T-helper 17 cell (primary cell): ENCODE results near the gene PHLDB2. TPM values are rescaled to one million over a fixed set of nuclear protein-coding genes. Genes with fewer than 3 reads are reported as not detected.
A peak's percentile ranks its signal among the peaks of the same experiment; 100 is the strongest.

Source experiments
- ATAC-seq: fragments of 150-1000 bp; cut with Tn5 transposase; 2 replicates; pipeline ENCODE4 v1.10.0; 2021; ENCODE audit warnings: mild to moderate bottlenecking, moderate library complexity
- DNase-seq, 3 donors: peaks; one replicate each; pipeline versions ENCODE4 v3.0.0 to v3.0.0-alpha.2; 2020 to 2021
- H3K9me3 ChIP-seq: one replicate; pipeline ENCODE4 v1.7.0; 2013; ENCODE audit warnings: low read length, mild to moderate bottlenecking; ENCODE audit not compliant: control insufficient read depth, poor library complexity, severe bottlenecking
- H3K27ac Mint-ChIP-seq: one replicate; pipeline ENCODE4 v1.8.0; 2022; ENCODE audit warnings: mild to moderate bottlenecking, moderate library complexity, mixed read lengths
- H3K27me3 Mint-ChIP-seq: one replicate; pipeline ENCODE4 v1.8.0; 2022; ENCODE audit warnings: mixed read lengths
- H3K36me3 Mint-ChIP-seq: one replicate; pipeline ENCODE4 v1.8.0; 2022; ENCODE audit warnings: low read depth, mixed read lengths
- H3K4me1 Mint-ChIP-seq: one replicate; pipeline ENCODE4 v1.8.0; 2022; ENCODE audit warnings: mild to moderate bottlenecking, mixed read lengths
- H3K4me3 Mint-ChIP-seq: one replicate; pipeline ENCODE4 v1.8.0; 2022; ENCODE audit warnings: mild to moderate bottlenecking, moderate library complexity, mixed read lengths
- total RNA-seq, 4 donors: library from RNA in 2 of 4; stranded (reverse) in 2 of 4; gene quantifications; one replicate each; pipeline ENCODE4 v1.2.3 and lab custom pipeline; 2022 to 2026

The PHLDB2 gene
- total RNA-seq, 2 donors from 2014 or later: 24.4 to 28.0 TPM

- H3K4me1 Mint-ChIP-seq: peaks cover 3% of the 10 kb centered on the region
- no peaks in the 10 kb centered on the region for H3K9me3 ChIP-seq
- no peaks in the 10 kb centered on the region for H3K27me3 Mint-ChIP-seq
- no peak overlapping the region for H3K4me3 Mint-ChIP-seq
- no peak for DNase-seq
- no peak overlapping the region for H3K27ac Mint-ChIP-seq
- no peak for ATAC-seq
- no peaks in the 10 kb centered on the region for H3K36me3 Mint-ChIP-seq
These were observed 45.5 kb downstream of the PHLDB2 start for GRCh38 chr3:111904376-111905241.

GRCh38 chr3:111906656-111907055 is 47.6 kb downstream of the PHLDB2 start:
- Mint-ChIP-seq H3K4me3 (no peak overlapping the region), H3K27ac (no peak overlapping the region), H3K27me3 (no peaks in the 10 kb centered on the region), H3K4me1 (peaks cover 5% of the 10 kb centered on the region), H3K36me3 (no peaks in the 10 kb centered on the region)
- no peak for ATAC-seq
- no peaks in the 10 kb centered on the region for H3K9me3 ChIP-seq
- no peak for DNase-seq

GRCh38 chr3:111907151-111907550 is 48.1 kb downstream of the PHLDB2 start:
- no peaks in the 10 kb centered on the region for H3K9me3 ChIP-seq
- Mint-ChIP-seq H3K27ac (no peak overlapping the region), H3K4me1 (peaks cover 5% of the 10 kb centered on the region), H3K36me3 (no peaks in the 10 kb centered on the region), H3K4me3 (no peak overlapping the region), H3K27me3 (no peaks in the 10 kb centered on the region)
- no peak for ATAC-seq
- no peak for DNase-seq

GRCh38 chr3:111910806-111911205 is 51.7 kb downstream of the PHLDB2 start:
- H3K4me1 Mint-ChIP-seq: peaks cover 5% of the 10 kb centered on the region
- H3K27me3 Mint-ChIP-seq: no peaks in the 10 kb centered on the region
- ATAC-seq (no peak), DNase-seq (no peak)
- H3K36me3 Mint-ChIP-seq: peaks cover under 1% of the 10 kb centered on the region
- H3K4me3 Mint-ChIP-seq: no peak overlapping the region
- H3K27ac Mint-ChIP-seq: no peak overlapping the region
- no peaks in the 10 kb centered on the region for H3K9me3 ChIP-seq

- Mint-ChIP-seq H3K4me3 (peak overlapping the region; percentile 47), H3K4me1 (peaks cover 5% of the 10 kb centered on the region), H3K27ac (peak overlapping the region; percentile 67), H3K27me3 (no peaks in the 10 kb centered on the region), H3K36me3 (peaks cover 3% of the 10 kb centered on the region)
- ATAC-seq (no peak), DNase-seq (no peak)
- no peaks in the 10 kb centered on the region for H3K9me3 ChIP-seq
These were observed 52.4 kb downstream of the PHLDB2 start for GRCh38 chr3:111911446-111911845.

GRCh38 chr3:111913163-111913763 is 54.2 kb downstream of the PHLDB2 start:
- Mint-ChIP-seq H3K4me1 (peaks cover 5% of the 10 kb centered on the region), H3K27ac (no peak overlapping the region), H3K27me3 (no peaks in the 10 kb centered on the region), H3K36me3 (peaks cover 3% of the 10 kb centered on the region), H3K4me3 (no peak overlapping the region)
- H3K9me3 ChIP-seq: no peaks in the 10 kb centered on the region
- DNase-seq (no peak), ATAC-seq (no peak)

- H3K36me3 Mint-ChIP-seq: peaks cover 5% of the 10 kb centered on the region
- no peak overlapping the region for H3K4me3 Mint-ChIP-seq
- ATAC-seq: no peak
- no peaks in the 10 kb centered on the region for H3K9me3 ChIP-seq
- peaks cover 3% of the 10 kb centered on the region for H3K4me1 Mint-ChIP-seq
- no peak for DNase-seq
- no peaks in the 10 kb centered on the region for H3K27me3 Mint-ChIP-seq
- H3K27ac Mint-ChIP-seq: no peak overlapping the region
These were observed 56.8 kb downstream of the PHLDB2 start for GRCh38 chr3:111915905-111916304.

GRCh38 chr3:111917300-111917699 is 58.2 kb downstream of the PHLDB2 start:
- no peak for ATAC-seq
- Mint-ChIP-seq H3K36me3 (peaks cover 6% of the 10 kb centered on the region), H3K4me3 (no peak overlapping the region), H3K27ac (no peak overlapping the region), H3K4me1 (no peaks in the 10 kb centered on the region), H3K27me3 (no peaks in the 10 kb centered on the region)
- no peaks in the 10 kb centered on the region for H3K9me3 ChIP-seq
- DNase-seq: no peak

GRCh38 chr3:111919370-111920065 is 60.5 kb downstream of the PHLDB2 start:
- Mint-ChIP-seq H3K36me3 (peaks cover 13% of the 10 kb centered on the region), H3K27me3 (no peaks in the 10 kb centered on the region), H3K27ac (no peak overlapping the region), H3K4me1 (no peaks in the 10 kb centered on the region), H3K4me3 (no peak overlapping the region)
- no peaks in the 10 kb centered on the region for H3K9me3 ChIP-seq
- DNase-seq: no peak
- no peak for ATAC-seq

- H3K4me1 Mint-ChIP-seq: no peaks in the 10 kb centered on the region
- peaks cover 9% of the 10 kb centered on the region for H3K36me3 Mint-ChIP-seq
- ATAC-seq (no peak), DNase-seq (no peak)
- H3K27me3 Mint-ChIP-seq: no peaks in the 10 kb centered on the region
- no peak overlapping the region for H3K4me3 Mint-ChIP-seq
- H3K27ac Mint-ChIP-seq: no peak overlapping the region
- no peaks in the 10 kb centered on the region for H3K9me3 ChIP-seq
These were observed 62.1 kb downstream of the PHLDB2 start for GRCh38 chr3:111921181-111921580.

GRCh38 chr3:111923095-111923771 is 64.2 kb downstream of the PHLDB2 start:
- DNase-seq (no peak), ATAC-seq (no peak)
- no peaks in the 10 kb centered on the region for H3K9me3 ChIP-seq
- Mint-ChIP-seq H3K4me1 (no peaks in the 10 kb centered on the region), H3K36me3 (peaks cover 9% of the 10 kb centered on the region), H3K27me3 (no peaks in the 10 kb centered on the region), H3K4me3 (no peak overlapping the region), H3K27ac (no peak overlapping the region)

GRCh38 chr3:111923806-111924205 is 64.7 kb downstream of the PHLDB2 start:
- no peaks in the 10 kb centered on the region for H3K4me1 Mint-ChIP-seq
- no peak overlapping the region for H3K27ac Mint-ChIP-seq
- H3K4me3 Mint-ChIP-seq: no peak overlapping the region
- H3K36me3 Mint-ChIP-seq: peaks cover 9% of the 10 kb centered on the region
- no peaks in the 10 kb centered on the region for H3K27me3 Mint-ChIP-seq
- H3K9me3 ChIP-seq: no peaks in the 10 kb centered on the region
- no peak for DNase-seq
- no peak for ATAC-seq

- DNase-seq (no peak), ATAC-seq (no peak)
- no peak overlapping the region for H3K27ac Mint-ChIP-seq
- H3K9me3 ChIP-seq: no peaks in the 10 kb centered on the region
- no peak overlapping the region for H3K4me3 Mint-ChIP-seq
- H3K27me3 Mint-ChIP-seq: no peaks in the 10 kb centered on the region
- H3K36me3 Mint-ChIP-seq: peaks cover 9% of the 10 kb centered on the region
- H3K4me1 Mint-ChIP-seq: no peaks in the 10 kb centered on the region
These were observed 65.2 kb downstream of the PHLDB2 start for GRCh38 chr3:111924283-111924682.
